Prostate gland (tissue), 2 donors: ENCODE results near the gene ATAT1. TPM values are rescaled to one million over a fixed set of nuclear protein-coding genes. Genes with fewer than 3 reads are reported as not detected.
A peak's percentile ranks its signal among the peaks of the same experiment; 100 is the strongest.
"Not testable (repeated sequence)": the region's sequence is repeated elsewhere in the genome, so short reads cannot be mapped to it uniquely, and the experiment has no call there.

ENCODE experiments used
- DNase-seq: peaks from one replicate; pipeline ENCODE4 v3.0.0-alpha.2; 2019; ENCODE audit warnings: low spot score
- H3K27ac ChIP-seq, 2 donors: fragments of 200-600 bp; sonication (generic); 2 replicates each; pipeline ENCODE4 v1.5.1; 2017 to 2019
- H3K27me3 ChIP-seq: fragments of 200-600 bp; sonication (generic); replicated peaks from 2 replicates; pipeline ENCODE4 v1.5.1; 2019; ENCODE audit not compliant: insufficient read depth
- H3K36me3 ChIP-seq, 2 donors: fragments of 200-600 bp; sonication (generic); 1 replicate in 1 of 2; 2 replicates in 1 of 2; pipeline versions ENCODE4 v1.5.1 to v1.8.1; 2017 to 2019
- H3K4me1 ChIP-seq: fragments of 200-600 bp; sonication (generic); replicated peaks from 2 replicates; pipeline ENCODE4 v1.5.1; 2019
- H3K4me3 ChIP-seq, 2 donors: fragments of 200-600 bp; sonication (generic); 2 replicates each; pipeline ENCODE4 v1.5.1; 2017 to 2019
- H3K9me3 ChIP-seq: fragments of 200-600 bp; sonication (generic); 2 replicates; pipeline ENCODE4 v1.5.1; 2017
- CTCF ChIP-seq, 4 experiments: fragments of 200-600 bp in 2 of 4; fragments of 450-650 bp in 2 of 4; sonication (generic) in 2 of 4; IDR thresholded peaks; 1 replicate in 3 of 4; 2 replicates in 1 of 4; pipeline ENCODE4 v1.5.1; 2016 to 2019; ENCODE audit warnings: antibody characterized with exemption in 4 of 4, mild to moderate bottlenecking in 2 of 4, moderate library complexity in 2 of 4
- POLR2A ChIP-seq: fragments of 450-650 bp; IDR thresholded peaks from one replicate; pipeline ENCODE4 v1.6.1; 2016; ENCODE audit warnings: antibody characterized with exemption, mild to moderate bottlenecking
- POLR2AphosphoS5 ChIP-seq: sonication (generic); formaldehyde crosslinking; IDR thresholded peaks from one replicate; pipeline ENCODE4 v1.6.1; 2017; ENCODE audit warnings: antibody characterized with exemption
- WGBS: methylation state at CpG from one replicate; pipeline ENCODE4 v1.1.5; 2018; 5-methylcytosine and 5-hydroxymethylcytosine counted together
- intact Hi-C: fragments of 100-400 bp; cut with DNase I; formaldehyde crosslinking; loops from one replicate; pipeline ENCODE4 v1.14.2; 2022
- total RNA-seq, 2 donors: library from RNA; depleted of rRNA; stranded (reverse); fragments of >200 nt; gene quantifications; one replicate each; pipeline ENCODE4 v1.1.0, GENCODE V29; 2016

ATAT1 gene
- total RNA-seq, 2 donors from 2014 or later: 8.7 to 11.0 TPM

- Histone ChIP-seq H3K9me3 (no peaks in the 10 kb centered on the region), H3K27me3 (no peaks in the 10 kb centered on the region), H3K4me3 (no peak overlapping the region), H3K4me1 (no peaks in the 10 kb centered on the region), H3K36me3 (peaks cover 29 to 33% of the 10 kb centered on the region in 2 donors), H3K27ac (no peak overlapping the region)
- no peak for TF ChIP-seq POLR2AphosphoS5
- TF ChIP-seq CTCF (IDR thresholded peaks at IDR 0.05): no peak
- TF ChIP-seq POLR2A: no peak
- WGBS: 92% methylated on average over 34 of the region's 34 CpGs
- intact Hi-C loops: no loop called here
- DNase-seq: no peak
These were observed 38.5 kb downstream of the ATAT1 start for GRCh38 chr6:30664994-30665767.

- 88% methylated on average over 2 of the region's 2 CpGs for WGBS
- intact Hi-C loops: not testable (repeated sequence)
- H3K36me3 ChIP-seq: peaks cover 27 to 39% of the 10 kb centered on the region in 2 donors
These were observed 39.6 kb downstream of the ATAT1 start for GRCh38 chr6:30666300-30666699.

GRCh38 chr6:30670760-30671527 is 44.3 kb downstream of the ATAT1 start:
- no peak overlapping the region for H3K27ac ChIP-seq
- no peak overlapping the region for H3K4me3 ChIP-seq
- 84% methylated on average over 27 of the region's 27 CpGs for WGBS
- no peaks in the 10 kb centered on the region for H3K9me3 ChIP-seq
- intact Hi-C loops: no loop called here
- no peaks in the 10 kb centered on the region for H3K4me1 ChIP-seq
- TF ChIP-seq POLR2A: no peak
- TF ChIP-seq POLR2AphosphoS5: no peak
- no peak for TF ChIP-seq CTCF (IDR thresholded peaks at IDR 0.05)
- DNase-seq: no peak
- H3K27me3 ChIP-seq: no peaks in the 10 kb centered on the region
- peaks cover 6% of the 10 kb centered on the region in 2 donors for H3K36me3 ChIP-seq

More at GRCh38 chr6:30666300-30666699, 39.6 kb downstream of the ATAT1 start:
- H3K27me3 ChIP-seq, H3K4me1 ChIP-seq, H3K9me3 ChIP-seq, H3K4me3 ChIP-seq, DNase-seq, H3K27ac ChIP-seq: not testable (repeated sequence)

- DNase-seq: peak; percentile 94
- Histone ChIP-seq H3K4me3 (peak within 1 kb of the TSS; percentile 70 to 88), H3K4me1 (no peaks in the 10 kb centered on the region), H3K36me3 (peaks cover 6 to 17% of the 10 kb centered on the region in 2 donors), H3K9me3 (no peaks in the 10 kb centered on the region), H3K27me3 (no peaks in the 10 kb centered on the region), H3K27ac (peak within 1 kb of the TSS; percentile 62 to 70)
- under 1% methylated on average over 57 of the region's 57 CpGs for WGBS
- TF ChIP-seq POLR2AphosphoS5 (peak; percentile 99), CTCF (IDR thresholded peaks at IDR 0.05) (peak; percentile 82 to 94 (median 92)), POLR2A (peak; percentile 40)
- intact Hi-C loops: no loop called here
These were observed 46.0 kb downstream of the ATAT1 start, which contains the start of gene DHX16 for GRCh38 chr6:30672445-30673253. Gene DHX16 (minus strand): TSS chr6:30673006. CDS start chr6:30672841, 165 bp downstream.
